Upper lobe of right lung (tissue), 1 donor: ENCODE measurements around the gene RBM20. TPM values are rescaled to one million over a fixed set of nuclear protein-coding genes. Genes with fewer than 3 reads are reported as not detected.
"Not testable (repeated sequence)": the region's sequence is repeated elsewhere in the genome, so short reads cannot be mapped to it uniquely, and the experiment has no call there.

Experiments used
- ATAC-seq: fragments of 200-7000 bp; cut with Tn5 transposase; one replicate; pipeline ENCODE4 v1.9.1; 2020; ENCODE audit warnings: mild to moderate bottlenecking, moderate library complexity
- DNase-seq: peaks from one replicate; pipeline ENCODE4 v3.0.0-alpha.2; 2020
- H3K27ac ChIP-seq: fragments of 200-600 bp; one replicate; pipeline ENCODE4 v1.8.0; 2022
- H3K27me3 ChIP-seq: fragments of 200-600 bp; one replicate; pipeline ENCODE4 v1.8.0; 2022; ENCODE audit warnings: mild to moderate bottlenecking
- H3K36me3 ChIP-seq: fragments of 200-600 bp; one replicate; pipeline ENCODE4 v1.8.0; 2022
- H3K4me1 ChIP-seq: fragments of 200-600 bp; one replicate; pipeline ENCODE4 v1.8.0; 2022
- H3K4me3 ChIP-seq: fragments of 200-600 bp; one replicate; pipeline ENCODE4 v1.8.0; 2022; ENCODE audit warnings: mild to moderate bottlenecking
- H3K9me3 ChIP-seq: fragments of 200-600 bp; one replicate; pipeline ENCODE4 v1.8.0; 2022
- intact Hi-C: fragments of 100-400 bp; cut with DNase I; formaldehyde crosslinking; loops from one replicate; pipeline ENCODE4 v1.11.0; 2022
- total RNA-seq: library from RNA; stranded (reverse); fragmentation: NEBNext Ultra II Directional; extraction: Animal tissue kit (Norgen Biotek cat#: 25700); gene quantifications from one replicate; pipeline ENCODE4 v1.2.1, GENCODE V29; 2021
- TF ChIP-seq, protein P1 (sequence below): fragments of 200-600 bp; IDR thresholded peaks from one replicate; pipeline ENCODE4 v1.8.0; 2022; ENCODE audit warnings: antibody characterized with exemption
- donor health status: DM: no; HTN: yes; CAD: no; lungs with severe emphysema.

RBM20 gene
- total RNA-seq, 1 donor from 2014 or later, result 0.41 TPM

DNA sequence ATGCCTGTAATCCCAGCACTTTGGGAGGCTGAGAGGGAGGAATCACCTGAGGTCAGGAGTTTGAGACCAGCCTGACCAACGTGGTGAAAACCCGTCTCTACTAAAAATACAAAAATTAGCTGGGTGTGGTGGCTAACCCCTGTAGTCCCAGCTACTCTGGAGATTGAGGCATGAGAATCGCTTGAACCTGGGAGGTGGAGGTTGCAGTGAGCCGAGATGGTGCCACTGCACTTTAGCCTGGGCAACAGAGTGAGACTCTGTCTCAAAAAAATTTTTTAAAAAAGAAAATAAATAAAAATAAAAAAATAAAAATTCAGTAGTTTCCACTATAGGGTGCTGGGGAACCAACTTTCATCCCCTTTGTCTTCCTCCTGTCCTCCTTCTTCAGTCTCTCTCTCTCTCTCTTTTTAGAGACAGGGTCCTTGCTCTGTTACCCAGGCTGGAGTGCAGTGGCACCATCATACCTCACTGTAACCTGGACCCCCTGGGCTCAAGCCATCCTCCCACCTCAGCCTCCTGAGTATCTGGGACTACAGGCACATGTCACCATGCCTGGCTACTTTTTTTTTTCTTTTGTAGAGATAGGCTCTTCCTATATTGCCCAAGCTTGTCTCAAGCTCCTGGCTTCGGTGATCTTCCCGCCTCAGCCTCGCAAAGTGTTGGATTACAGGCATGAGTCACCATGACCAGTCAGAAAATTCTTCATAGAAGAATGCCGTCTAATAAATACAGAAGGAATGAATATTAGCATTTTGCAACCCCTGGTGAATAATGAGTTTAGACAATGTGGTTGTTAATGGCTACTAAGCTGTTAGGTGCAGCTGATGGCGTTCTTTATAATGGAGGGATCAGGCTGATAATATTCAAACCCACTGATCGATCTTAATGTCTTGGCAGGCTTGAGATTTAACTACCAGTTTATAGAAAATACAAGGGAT, 20.6 kb downstream of the RBM20 start:
- Histone ChIP-seq H3K4me1 (no peaks in the 10 kb centered on the region), H3K27me3 (peaks cover 34% of the 10 kb centered on the region), H3K9me3 (no peaks in the 10 kb centered on the region), H3K27ac (no peak overlapping the region), H3K4me3 (no peak overlapping the region), H3K36me3 (no peaks in the 10 kb centered on the region)
- ATAC-seq (no peak), DNase-seq (no peak)
- TF ChIP-seq, protein P1, sequence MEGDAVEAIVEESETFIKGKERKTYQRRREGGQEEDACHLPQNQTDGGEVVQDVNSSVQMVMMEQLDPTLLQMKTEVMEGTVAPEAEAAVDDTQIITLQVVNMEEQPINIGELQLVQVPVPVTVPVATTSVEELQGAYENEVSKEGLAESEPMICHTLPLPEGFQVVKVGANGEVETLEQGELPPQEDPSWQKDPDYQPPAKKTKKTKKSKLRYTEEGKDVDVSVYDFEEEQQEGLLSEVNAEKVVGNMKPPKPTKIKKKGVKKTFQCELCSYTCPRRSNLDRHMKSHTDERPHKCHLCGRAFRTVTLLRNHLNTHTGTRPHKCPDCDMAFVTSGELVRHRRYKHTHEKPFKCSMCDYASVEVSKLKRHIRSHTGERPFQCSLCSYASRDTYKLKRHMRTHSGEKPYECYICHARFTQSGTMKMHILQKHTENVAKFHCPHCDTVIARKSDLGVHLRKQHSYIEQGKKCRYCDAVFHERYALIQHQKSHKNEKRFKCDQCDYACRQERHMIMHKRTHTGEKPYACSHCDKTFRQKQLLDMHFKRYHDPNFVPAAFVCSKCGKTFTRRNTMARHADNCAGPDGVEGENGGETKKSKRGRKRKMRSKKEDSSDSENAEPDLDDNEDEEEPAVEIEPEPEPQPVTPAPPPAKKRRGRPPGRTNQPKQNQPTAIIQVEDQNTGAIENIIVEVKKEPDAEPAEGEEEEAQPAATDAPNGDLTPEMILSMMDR, result no peak
- intact Hi-C loops, result no loop called here

DNA sequence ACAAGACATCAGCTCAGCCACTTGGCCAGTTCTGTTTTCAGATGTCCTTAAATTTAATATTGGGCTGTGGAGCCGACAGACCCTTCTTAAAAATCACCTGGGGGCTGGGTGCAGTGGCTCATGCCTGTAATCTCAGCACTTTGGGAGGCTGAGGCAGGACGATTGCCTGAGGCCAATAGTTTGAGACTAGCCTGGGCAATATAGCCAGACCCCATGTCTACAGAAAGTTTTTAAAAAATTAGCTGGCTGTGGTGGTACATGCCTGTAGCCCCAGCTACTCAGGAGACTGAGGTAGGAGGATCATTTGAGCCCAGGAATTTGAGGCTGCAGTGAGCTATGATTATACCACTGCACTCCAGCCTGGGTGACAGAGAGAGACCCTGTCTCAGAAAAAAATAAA, 22.1 kb downstream of the RBM20 start:
- H3K36me3 ChIP-seq, DNase-seq, H3K4me3 ChIP-seq, intact Hi-C loops, H3K9me3 ChIP-seq, H3K4me1 ChIP-seq, ATAC-seq, H3K27ac ChIP-seq: not testable (repeated sequence)
- peaks cover 37% of the 10 kb centered on the region for H3K27me3 ChIP-seq

DNA sequence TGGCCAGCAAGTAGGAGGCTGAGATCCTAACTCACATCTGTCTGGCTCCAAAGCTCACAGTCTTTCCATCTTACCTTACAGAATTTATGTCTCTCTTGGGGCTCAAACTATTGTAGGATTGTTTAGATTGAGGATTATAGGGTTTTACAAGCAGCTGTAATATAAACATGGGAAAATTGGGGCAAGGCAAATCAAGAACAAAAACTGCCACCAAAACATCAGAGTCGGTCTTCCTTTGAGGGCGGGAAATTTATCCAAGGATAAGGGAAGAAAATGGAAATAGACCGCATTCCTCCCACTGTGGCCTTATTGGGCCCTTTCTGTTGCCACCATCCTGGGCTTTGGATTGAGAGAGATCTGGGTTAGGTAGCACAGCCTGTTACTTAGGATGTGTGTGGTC, 22.5 kb downstream of the RBM20 start:
- no peaks in the 10 kb centered on the region for H3K4me1 ChIP-seq
- H3K27me3 ChIP-seq, result peaks cover 37% of the 10 kb centered on the region
- DNase-seq (no peak), ATAC-seq (no peak)
- no peak overlapping the region for H3K4me3 ChIP-seq
- intact Hi-C loops, result no loop called here
- no peak overlapping the region for H3K27ac ChIP-seq
- H3K9me3 ChIP-seq, result no peaks in the 10 kb centered on the region
- no peaks in the 10 kb centered on the region for H3K36me3 ChIP-seq
- TF ChIP-seq, protein P1, result no peak

DNA sequence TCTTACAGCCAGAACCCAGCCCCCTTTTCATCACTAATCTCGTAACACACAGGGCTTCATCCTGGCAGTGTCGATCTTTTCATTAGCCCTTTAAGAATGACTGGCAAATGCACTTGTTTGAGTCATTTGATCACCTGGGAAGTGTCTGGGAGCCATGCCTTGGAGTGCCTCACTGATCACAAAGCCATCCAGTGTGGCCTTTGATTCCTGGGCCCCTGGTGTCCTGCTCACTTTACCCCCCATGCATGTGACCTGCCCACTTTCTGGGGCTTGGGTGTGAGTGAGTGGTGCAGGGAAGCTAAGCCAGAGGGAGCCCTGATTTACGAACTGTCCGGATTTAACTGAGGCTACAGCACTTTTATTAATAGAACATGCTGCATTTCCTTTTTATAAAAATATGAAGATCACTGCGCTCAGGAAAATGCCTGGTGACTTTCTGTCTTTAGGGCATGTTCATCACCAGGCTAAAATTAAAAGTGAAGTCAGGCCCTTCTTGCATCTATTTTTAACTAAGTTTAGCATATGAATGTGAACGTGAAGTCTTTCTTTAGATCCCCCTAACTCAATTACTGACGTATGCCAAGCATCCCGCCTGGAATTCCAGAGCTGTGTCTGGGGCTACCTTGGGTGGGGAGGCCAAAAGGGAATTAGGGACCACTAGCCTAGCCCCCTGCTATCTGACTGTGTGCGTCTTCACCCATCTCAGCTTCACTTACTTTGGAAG, 23.6 kb downstream of the RBM20 start:
- TF ChIP-seq, protein P1, result no peak
- Histone ChIP-seq H3K4me3 (no peak overlapping the region), H3K4me1 (no peaks in the 10 kb centered on the region), H3K9me3 (no peaks in the 10 kb centered on the region), H3K27ac (no peak overlapping the region), H3K36me3 (no peaks in the 10 kb centered on the region), H3K27me3 (peaks cover 28% of the 10 kb centered on the region)
- intact Hi-C loops, result no loop called here
- ATAC-seq (no peak), DNase-seq (no peak)

DNA sequence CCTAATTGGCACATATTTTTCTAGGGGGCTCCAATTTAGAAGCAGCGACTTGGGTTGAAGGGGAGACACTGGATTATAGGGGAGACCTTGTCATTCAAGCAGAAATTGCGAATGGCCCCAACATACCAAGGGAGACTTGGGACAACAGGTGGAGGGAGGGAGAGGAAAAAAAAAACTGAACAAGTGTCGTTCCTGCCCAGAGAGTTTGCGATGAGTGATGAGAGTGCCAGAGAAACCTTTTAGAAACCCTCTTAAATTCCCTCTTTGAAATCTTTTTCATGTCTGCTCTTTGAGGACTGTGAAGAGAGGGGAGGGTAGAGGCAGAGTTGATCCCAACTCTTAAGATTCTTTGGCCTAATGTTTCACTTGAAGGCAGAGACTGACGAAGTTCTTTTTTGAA, 24.3 kb downstream of the RBM20 start:
- Histone ChIP-seq H3K27ac (no peak overlapping the region), H3K27me3 (peaks cover 21% of the 10 kb centered on the region)
- TF ChIP-seq, protein P1, result no peak

DNA sequence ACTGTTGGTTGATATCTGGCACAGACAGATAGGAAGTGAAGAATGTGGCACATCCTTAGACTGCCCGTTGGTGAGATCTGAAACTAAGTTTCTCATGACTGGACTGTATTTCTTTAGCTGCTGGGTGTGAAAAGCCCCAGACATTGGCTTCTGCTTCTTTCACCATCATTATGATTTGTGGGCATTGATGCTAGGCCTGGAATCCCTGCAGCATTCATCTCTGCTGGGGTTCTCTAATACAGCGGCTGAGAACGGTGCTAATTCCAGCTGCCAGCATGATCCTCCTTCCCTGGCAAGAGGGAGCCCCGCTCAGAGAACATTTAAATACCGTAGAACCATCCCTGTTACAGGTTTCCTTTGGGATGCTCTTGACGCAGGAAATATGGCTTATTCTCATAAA, 26.2 kb downstream of the RBM20 start:
- ATAC-seq (no peak), DNase-seq (no peak)
- intact Hi-C loops, result no loop called here
- H3K9me3 ChIP-seq, result no peaks in the 10 kb centered on the region
- H3K4me3 ChIP-seq, result no peak overlapping the region
- TF ChIP-seq, protein P1, result no peak
- H3K27ac ChIP-seq, result no peak overlapping the region
- peaks cover 20% of the 10 kb centered on the region for H3K27me3 ChIP-seq
- no peaks in the 10 kb centered on the region for H3K36me3 ChIP-seq
- no peaks in the 10 kb centered on the region for H3K4me1 ChIP-seq

More for the DNA sequence above, 24.3 kb downstream of the RBM20 start:
- Histone ChIP-seq H3K4me1 (no peaks in the 10 kb centered on the region), H3K9me3 (no peaks in the 10 kb centered on the region), H3K36me3 (no peaks in the 10 kb centered on the region), H3K4me3 (no peak overlapping the region)
- ATAC-seq (no peak), DNase-seq (no peak)
- intact Hi-C loops, result no loop called here
